GM10847 (cell line): ENCODE results near the gene SLC31A1.

Experiments
- POLR2A ChIP-seq: IDR thresholded peaks from 2 replicates; pipeline ENCODE4 v1.6.1; 2011; ENCODE audit not compliant: insufficient read length; ENCODE audit errors: extremely low read depth

Gene SLC31A1

GRCh38 chr9:113244556-113244955 lies 23.2 kb downstream of the SLC31A1 start:
- TF ChIP-seq POLR2A, result no peak

- TF ChIP-seq POLR2A, result no peak
Observed at GRCh38 chr9:113245894-113246293, 24.6 kb downstream of the SLC31A1 start.

- no peak for TF ChIP-seq POLR2A
Observed at GRCh38 chr9:113246928-113247327, 25.6 kb downstream of the SLC31A1 start.

GRCh38 chr9:113247640-113248039 lies 26.3 kb downstream of the SLC31A1 start:
- no peak for TF ChIP-seq POLR2A

- no peak for TF ChIP-seq POLR2A
Observed at GRCh38 chr9:113250807-113251206, 29.5 kb downstream of the SLC31A1 start.

GRCh38 chr9:113254991-113255390 lies 33.6 kb downstream of the SLC31A1 start:
- no peak for TF ChIP-seq POLR2A

GRCh38 chr9:113255438-113255837 lies 34.1 kb downstream of the SLC31A1 start:
- no peak for TF ChIP-seq POLR2A

GRCh38 chr9:113257863-113258262 lies 36.5 kb downstream of the SLC31A1 start:
- no peak for TF ChIP-seq POLR2A

- no peak for TF ChIP-seq POLR2A
Observed at GRCh38 chr9:113258282-113258681, 36.9 kb downstream of the SLC31A1 start.

GRCh38 chr9:113261917-113262671 lies 40.8 kb downstream of the SLC31A1 start:
- no peak for TF ChIP-seq POLR2A

- no peak for TF ChIP-seq POLR2A
Observed at GRCh38 chr9:113266174-113266573, 44.8 kb downstream of the SLC31A1 start.

GRCh38 chr9:113267911-113268566 lies 46.7 kb downstream of the SLC31A1 start:
- no peak for TF ChIP-seq POLR2A

GRCh38 chr9:113269355-113269754 lies 48.0 kb downstream of the SLC31A1 start:
- no peak for TF ChIP-seq POLR2A

- no peak for TF ChIP-seq POLR2A
Observed at GRCh38 chr9:113269871-113270270, 48.5 kb downstream of the SLC31A1 start.

- TF ChIP-seq POLR2A, result no peak
Observed at GRCh38 chr9:113274474-113275156, 53.3 kb downstream of the SLC31A1 start.

- TF ChIP-seq POLR2A, result peak; percentile 94
Observed at GRCh38 chr9:113275157-113276131, 54.1 kb downstream of the SLC31A1 start, which contains the start of the genes CDC26 and PRPF4. CDC26 (minus strand) TSS chr9:113275572; CDS start chr9:113272507, 3,065 bp downstream. PRPF4 (plus strand) TSS chr9:113275658; CDS start chr9:113275744, 86 bp downstream.
